Measurements from ENCODE around the gene CYTL1. TPM values are rescaled to one million over a fixed set of nuclear protein-coding genes. Genes with fewer than 3 reads are reported as not detected.

Gene CYTL1
- total RNA-seq, 4 donors from 2014 or later: 0.51 to 15.9 (median 9.8) TPM

GRCh38 chr4:4994312-4995097 is 24.8 kb downstream of the CYTL1 start:
- Histone ChIP-seq H3K9me3 (no peaks in the 10 kb centered on the region), H3K27ac (peak overlapping the region in 1 of 2 donors; percentile 15), H3K4me3 (no peak overlapping the region), H3K36me3 (no peaks in the 10 kb centered on the region), H3K4me1 (peaks cover 0 to 8% of the 10 kb centered on the region in 2 donors), H3K27me3 (no peaks in the 10 kb centered on the region)
- TF ChIP-seq CTCF (IDR thresholded peaks at IDR 0.05) (no peak), POLR2A (IDR thresholded peaks at IDR 0.05) (no peak)
- intact Hi-C loops (cut with DNase I; ENCODE audit: low total_unique reads): no loop called here
- DNase-seq: no peak

GRCh38 chr4:4992833-4993232 is 26.4 kb downstream of the CYTL1 start:
- TF ChIP-seq POLR2A (IDR thresholded peaks at IDR 0.05) (no peak), CTCF (IDR thresholded peaks at IDR 0.05) (no peak)
- H3K4me1 ChIP-seq: peaks cover 0 to 8% of the 10 kb centered on the region in 2 donors
- DNase-seq: no peak
- H3K27me3 ChIP-seq: no peaks in the 10 kb centered on the region
- no peaks in the 10 kb centered on the region for H3K36me3 ChIP-seq
- no peaks in the 10 kb centered on the region for H3K9me3 ChIP-seq
- no peak overlapping the region for H3K4me3 ChIP-seq
- intact Hi-C loops (cut with DNase I; ENCODE audit: low total_unique reads): no loop called here
- peak overlapping the region in 1 of 2 donors; percentile 21 for H3K27ac ChIP-seq

DNA sequence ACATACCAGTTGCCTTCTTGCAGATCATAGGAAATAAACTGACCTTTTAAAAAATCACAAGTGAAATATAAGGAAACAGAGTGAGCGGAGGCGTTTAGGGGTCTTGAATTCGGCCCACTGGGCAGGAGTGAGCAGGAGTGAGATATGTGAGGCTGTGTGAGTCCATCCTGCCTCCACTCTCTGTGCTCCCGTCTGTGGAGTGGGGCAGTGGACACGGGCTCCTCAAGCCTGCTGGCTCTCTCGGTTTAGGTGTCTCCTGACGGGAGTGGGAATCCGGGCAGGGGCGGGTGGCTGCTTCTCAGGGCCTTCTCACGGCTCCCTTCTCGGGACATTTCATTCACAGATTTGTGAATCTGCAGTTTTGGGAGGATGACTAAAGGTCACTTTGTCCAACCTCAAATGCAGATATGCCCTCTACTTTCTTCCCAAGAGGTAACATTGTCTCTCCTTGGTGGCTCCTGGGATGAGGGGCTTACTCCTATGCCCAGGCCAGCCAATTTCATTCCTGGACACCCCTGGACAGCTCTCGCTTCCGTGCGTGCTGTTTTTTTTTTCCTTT is 27.6 kb downstream of the CYTL1 start:
- Histone ChIP-seq H3K4me1 (peaks cover 0 to 8% of the 10 kb centered on the region in 2 donors), H3K4me3 (no peak overlapping the region), H3K9me3 (no peaks in the 10 kb centered on the region), H3K36me3 (no peaks in the 10 kb centered on the region), H3K27me3 (no peaks in the 10 kb centered on the region), H3K27ac (peak overlapping the region; percentile 62 to 88)
- TF ChIP-seq POLR2A (IDR thresholded peaks at IDR 0.05) (no peak), CTCF (IDR thresholded peaks at IDR 0.05) (no peak)
- DNase-seq: no peak
- intact Hi-C loops (cut with DNase I; ENCODE audit: low total_unique reads): no loop called here

- Histone ChIP-seq H3K27me3 (no peaks in the 10 kb centered on the region), H3K36me3 (no peaks in the 10 kb centered on the region), H3K4me1 (peaks cover 0 to 8% of the 10 kb centered on the region in 2 donors), H3K9me3 (no peaks in the 10 kb centered on the region), H3K27ac (peak overlapping the region; percentile 62 to 88), H3K4me3 (no peak overlapping the region)
- TF ChIP-seq POLR2A (IDR thresholded peaks at IDR 0.05) (no peak), CTCF (IDR thresholded peaks at IDR 0.05) (no peak)
- peak; percentile 91 to 93 for DNase-seq
- intact Hi-C loops (cut with DNase I; ENCODE audit: low total_unique reads): no loop called here
These were observed 28.3 kb downstream of the CYTL1 start for GRCh38 chr4:4990857-4991540.

- peak in 1 of 2 donors; percentile 56 for DNase-seq
- peak overlapping the region; percentile 62 to 88 for H3K27ac ChIP-seq
- no peaks in the 10 kb centered on the region for H3K27me3 ChIP-seq
- H3K4me3 ChIP-seq: no peak overlapping the region
- no peaks in the 10 kb centered on the region for H3K9me3 ChIP-seq
- H3K36me3 ChIP-seq: no peaks in the 10 kb centered on the region
- intact Hi-C loops (cut with DNase I; ENCODE audit: low total_unique reads): no loop called here
- TF ChIP-seq POLR2A (IDR thresholded peaks at IDR 0.05): no peak
- no peak for TF ChIP-seq CTCF (IDR thresholded peaks at IDR 0.05)
- H3K4me1 ChIP-seq: peaks cover 0 to 6% of the 10 kb centered on the region in 2 donors
These were observed 28.9 kb downstream of the CYTL1 start for GRCh38 chr4:4990329-4990728.

Data from uterus (tissue), 4 donors.